HCT116 (cell line): ENCODE measurements around the gene MCRIP2. TPM values are rescaled to one million over a fixed set of nuclear protein-coding genes. Genes with fewer than 3 reads are reported as not detected.

ENCODE experiments used
- ATAC-seq: fragments of 200-7000 bp; cut with Tn5 transposase; 2 replicates; pipeline ENCODE4 v1.9.1; 2020; ENCODE audit warnings: mild to moderate bottlenecking, moderate library complexity
- BruUV-seq: library from RNA; stranded (reverse); fragments of 400-500 nt; replicated peaks from 2 replicates; lab custom pipeline; 2021; lab: Mats Ljungman, UMichigan
- CTCF ChIA-PET: fragments of 300-600 bp; sonication (Branson Sonifier 250); formaldehyde crosslinking; loops from one replicate; lab custom pipeline; 2021; ENCODE audit warnings: antibody characterized with exemption; lab: Charles Lee
- POLR2A ChIA-PET: fragments of 300-600, 350-600 bp; sonication (Branson Sonifier 250); formaldehyde crosslinking; loops from one replicate; lab custom pipeline; 2021; ENCODE audit warnings: antibody characterized with exemption; lab: Charles Lee
- RAD21 ChIA-PET, 2 experiments: fragments of 300-600 bp; sonication (Branson Sonifier 250); formaldehyde crosslinking; loops; one replicate each; lab custom pipeline; 2023; ENCODE audit warnings: low total read pairs in 2 of 2; ENCODE audit not compliant: uncharacterized antibody in 2 of 2, unreplicated experiment in 2 of 2, low non-redundant PET in 1 of 2; lab: Charles Lee
- DNase-seq: peaks from one replicate; pipeline ENCODE4 v3.0.0-alpha.2; 2010; ENCODE audit warnings: low read depth, low spot score
- H2AFZ ChIP-seq: fragments of 200-600 bp; shearing (Covaris generic), sonication (generic); 2 replicates; pipeline ENCODE4 v1.6.1; 2017; ENCODE audit warnings: low read depth, mixed run types, mixed read lengths, antibody characterized with exemption, low read length; ENCODE audit not compliant: poor library complexity, severe bottlenecking
- H3K27ac ChIP-seq: 2 replicates; pipeline ENCODE4 v1.5.1; 2012; ENCODE audit warnings: low read depth, low read length
- H3K27me3 ChIP-seq: fragments of 200-600 bp; sonication (generic); 2 replicates; pipeline ENCODE4 v1.6.1; 2016; ENCODE audit warnings: mixed run types, low read length, mixed read lengths; ENCODE audit not compliant: insufficient read depth
- H3K36me3 ChIP-seq, 2 experiments: fragments of 200-500 bp in 1 of 2; fragments of 200-600 bp in 1 of 2; sonication (Bioruptor generic) in 1 of 2; sonication (generic) in 1 of 2; 2 replicates each; pipeline versions ENCODE4 v1.5.1 to v1.6.1; 2014 to 2016; ENCODE audit warnings: low read length in 2 of 2, inconsistent platforms in 1 of 2, mixed read lengths in 1 of 2, mixed run types in 1 of 2; ENCODE audit not compliant: insufficient read depth in 2 of 2, control insufficient read depth in 1 of 2
- H3K4me1 ChIP-seq, 2 experiments: fragments of 200-600 bp in 1 of 2; sonication (generic) in 1 of 2; 2 replicates each; pipeline versions ENCODE4 v1.5.1 to v1.6.1; 2012 to 2017; ENCODE audit warnings: low read length in 2 of 2, inconsistent platforms in 1 of 2, mild to moderate bottlenecking in 1 of 2, mixed read lengths in 1 of 2, mixed run types in 1 of 2, moderate library complexity in 1 of 2; ENCODE audit not compliant: insufficient read depth in 2 of 2, control insufficient read depth in 1 of 2
- H3K4me2 ChIP-seq: fragments of 200-600 bp; sonication (generic); 2 replicates; pipeline ENCODE4 v1.6.1; 2017; ENCODE audit warnings: mixed run types, low read length, mixed read lengths
- H3K4me3 ChIP-seq, 2 experiments: fragments of 200-600 bp in 1 of 2; sonication (generic) in 1 of 2; replicated peaks in 1 of 2; 2 replicates each; pipeline ENCODE4 v1.5.1; 2011 to 2016; ENCODE audit warnings: low read length in 2 of 2, control low read depth in 1 of 2, low read depth in 1 of 2, mild to moderate bottlenecking in 1 of 2, mixed read lengths in 1 of 2, mixed run types in 1 of 2
- H3K79me2 ChIP-seq: fragments of 200-600 bp; sonication (generic); 2 replicates; pipeline ENCODE4 v1.6.1; 2017; ENCODE audit warnings: mild to moderate bottlenecking, mixed run types, low read length, moderate library complexity, mixed read lengths; ENCODE audit not compliant: insufficient read depth
- H3K9ac ChIP-seq: fragments of 200-600 bp; sonication (generic); 2 replicates; pipeline ENCODE4 v1.6.1; 2016; ENCODE audit warnings: low read length, mixed read lengths
- H3K9me2 ChIP-seq: fragments of 200-600 bp; sonication (generic), shearing (Covaris generic); 2 replicates; pipeline ENCODE4 v1.6.1; 2017; ENCODE audit warnings: mixed run types, mild to moderate bottlenecking, moderate library complexity; ENCODE audit not compliant: insufficient read depth
- H3K9me3 ChIP-seq, 2 experiments: fragments of 200-500 bp in 1 of 2; fragments of 200-600 bp in 1 of 2; sonication (Bioruptor generic) in 1 of 2; sonication (generic) in 1 of 2; 2 replicates each; pipeline ENCODE4 v1.6.1; 2014 to 2017; ENCODE audit warnings: low read length in 2 of 2, mixed read lengths in 2 of 2, inconsistent platforms in 1 of 2, low read depth in 1 of 2, mild to moderate bottlenecking in 1 of 2, mixed run types in 1 of 2, moderate library complexity in 1 of 2; ENCODE audit not compliant: control insufficient read depth in 1 of 2, insufficient read depth in 1 of 2
- H4K20me1 ChIP-seq: fragments of 200-600 bp; sonication (generic), shearing (Covaris generic); 2 replicates; pipeline ENCODE4 v1.6.1; 2017; ENCODE audit warnings: mixed run types, mild to moderate bottlenecking, moderate library complexity; ENCODE audit not compliant: insufficient read depth
- CBX3 ChIP-seq: IDR thresholded peaks from 2 replicates; pipeline ENCODE4 v1.6.1; 2012; ENCODE audit warnings: low read depth
- CEBPB ChIP-seq: IDR thresholded peaks from 2 replicates; pipeline ENCODE4 v1.6.1; 2012; ENCODE audit warnings: low read depth
- ELF1 ChIP-seq: IDR thresholded peaks from 2 replicates; pipeline ENCODE4 v1.6.1; 2012; ENCODE audit warnings: low read depth, borderline replicate concordance
- FOSL1 ChIP-seq: IDR thresholded peaks from 2 replicates; pipeline ENCODE4 v1.6.1; 2012; ENCODE audit warnings: low read depth
- JUND ChIP-seq: IDR thresholded peaks from 2 replicates; pipeline ENCODE4 v1.6.1; 2012
- POLR2AphosphoS5 ChIP-seq: IDR thresholded peaks from 2 replicates; pipeline ENCODE4 v1.6.1; 2011; ENCODE audit warnings: mild to moderate bottlenecking, low read depth, low read length, moderate library complexity
- SIN3A ChIP-seq: IDR thresholded peaks from 2 replicates; pipeline ENCODE4 v1.6.1; 2012; ENCODE audit warnings: low read depth
- SRF ChIP-seq: IDR thresholded peaks from 2 replicates; pipeline ENCODE4 v1.6.1; 2012; ENCODE audit warnings: low read depth
- ZFX ChIP-seq: fragments of 450-650 bp; IDR thresholded peaks from 2 replicates; pipeline ENCODE4 v1.6.1; 2017
- ZNF274 ChIP-seq: fragments of 200-500 bp; sonication (Bioruptor generic); IDR thresholded peaks from 2 replicates; pipeline ENCODE4 v1.6.1; 2014; ENCODE audit warnings: mild to moderate bottlenecking, low read depth, low read length, inconsistent platforms
- intact Hi-C: fragments of 100-400 bp; cut with micrococcal nuclease; formaldehyde crosslinking; loops from 2 replicates; pipeline ENCODE4 v1.10.0; 2022
- total RNA-seq: library from RNA; stranded (reverse); gene quantifications from one replicate; pipeline ENCODE4 v1.2.1, GENCODE V29; 2021; ENCODE audit not compliant: unreplicated experiment
- TF ChIP-seq, protein P1 (sequence below): IDR thresholded peaks from 2 replicates; pipeline ENCODE4 v1.6.1; 2012
- TF ChIP-seq, protein P2 (sequence below), 3 experiments: fragments of 200-600 bp in 1 of 3; sonication (generic) in 1 of 3; IDR thresholded peaks in 2 of 3; conservative IDR thresholded peaks in 1 of 3; 2 replicates each; pipeline ENCODE4 v1.5.1; 2012 to 2017; ENCODE audit warnings: low read depth in 2 of 3, low read length in 2 of 3, antibody characterized with exemption in 1 of 3, borderline replicate concordance in 1 of 3, control low read depth in 1 of 3, mild to moderate bottlenecking in 1 of 3, mixed read lengths in 1 of 3, mixed run types in 1 of 3, moderate library complexity in 1 of 3; ENCODE audit not compliant: insufficient read depth in 1 of 3
- TF ChIP-seq, protein P3 (sequence below): IDR thresholded peaks from 2 replicates; pipeline ENCODE4 v1.6.1; 2011; ENCODE audit warnings: mild to moderate bottlenecking, low read length, moderate library complexity; ENCODE audit not compliant: insufficient replicate concordance; ENCODE audit errors: extremely low read depth
- TF ChIP-seq, protein P4 (sequence below): IDR thresholded peaks from 2 replicates; pipeline ENCODE4 v1.6.1; 2012; ENCODE audit warnings: low read depth

The MCRIP2 gene
- total RNA-seq, 1 experiment from 2014 or later, result 34.9 TPM

DNA sequence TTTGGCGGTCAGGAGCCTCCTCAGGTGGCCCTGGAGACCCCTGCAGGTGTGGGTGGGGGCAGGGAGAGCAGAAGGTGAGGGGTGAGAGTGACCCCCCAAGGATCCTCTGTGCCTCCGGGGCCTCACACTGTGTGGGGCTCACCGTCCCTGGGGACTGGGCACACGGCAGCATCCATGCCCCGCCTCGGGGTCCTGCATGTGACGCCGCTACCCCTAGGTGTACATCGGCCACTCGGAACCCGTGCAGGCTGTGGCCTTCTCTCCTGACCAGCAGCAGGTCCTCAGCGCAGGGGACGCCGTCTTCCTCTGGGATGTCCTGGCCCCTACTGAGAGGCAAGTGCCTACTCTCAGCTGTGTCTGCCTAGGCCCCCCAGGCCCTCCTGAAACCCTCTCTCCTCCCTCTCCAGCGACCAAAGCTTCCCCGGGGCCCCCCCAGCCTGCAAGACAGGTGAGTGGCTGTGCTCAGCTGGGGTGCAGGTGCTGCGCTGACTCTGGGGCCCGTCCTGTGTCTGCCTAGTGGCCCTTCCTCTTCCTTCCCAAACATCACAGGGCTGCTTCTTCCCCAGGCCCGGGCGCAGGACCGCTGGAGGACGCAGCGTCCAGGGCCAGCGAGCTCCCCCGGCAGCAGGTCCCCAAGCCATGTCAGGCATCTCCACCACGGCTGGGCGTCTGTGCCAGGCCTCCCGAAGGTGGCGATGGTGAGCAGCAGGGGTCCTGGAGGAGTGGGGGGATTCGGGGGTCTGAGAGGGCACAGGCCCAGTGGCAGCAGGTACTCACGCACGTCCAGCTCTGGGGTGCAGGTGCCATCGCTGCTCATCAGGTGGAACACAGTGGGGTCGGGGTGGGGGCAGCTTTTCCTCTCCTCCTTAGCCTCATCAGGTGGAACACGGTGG lies 17.3 kb downstream of the MCRIP2 start:
- no peaks in the 10 kb centered on the region for H4K20me1 ChIP-seq
- H3K9me3 ChIP-seq, result no peaks in the 10 kb centered on the region
- no peaks in the 10 kb centered on the region for H3K79me2 ChIP-seq
- no peaks in the 10 kb centered on the region for H3K27me3 ChIP-seq
- POLR2A ChIA-PET, result interaction anchor here (1.9 kb wide), 1 partner anchor 8 kb away, joined by 4 read pairs; no protein-coding TSS in a partner anchor
- H3K4me3 ChIP-seq, result no peak overlapping the region
- ATAC-seq (no peak), DNase-seq (no peak)
- no TSS peak for BruUV-seq
- H3K4me1 ChIP-seq, result peaks cover 3 to 9% of the 10 kb centered on the region in 2 experiments; a peak in 2 of 4 replicates
- no peak overlapping the region; the same call in 1 of the 2 replicates for H3K27ac ChIP-seq
- intact Hi-C loops, result no loop called here
- H2AFZ ChIP-seq, result no peak overlapping the region
- no peak overlapping the region for H3K4me2 ChIP-seq
- RAD21 ChIA-PET, result no interaction called here
- CTCF ChIA-PET, result interaction anchor here (2.6 kb wide), 1 partner anchor 10 kb away, joined by 13 read pairs; the partner anchor contains the start of gene WDR90
- TF ChIP-seq CBX3 (no peak), JUND (no peak), POLR2AphosphoS5 (no peak), SRF (no peak), ZFX (no peak), ZNF274 (no peak), ELF1 (no peak), SIN3A (no peak), CEBPB (no peak), FOSL1 (no peak)
- TF ChIP-seq, protein P1, sequence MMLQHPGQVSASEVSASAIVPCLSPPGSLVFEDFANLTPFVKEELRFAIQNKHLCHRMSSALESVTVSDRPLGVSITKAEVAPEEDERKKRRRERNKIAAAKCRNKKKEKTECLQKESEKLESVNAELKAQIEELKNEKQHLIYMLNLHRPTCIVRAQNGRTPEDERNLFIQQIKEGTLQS, result no peak
- TF ChIP-seq, protein P2, sequence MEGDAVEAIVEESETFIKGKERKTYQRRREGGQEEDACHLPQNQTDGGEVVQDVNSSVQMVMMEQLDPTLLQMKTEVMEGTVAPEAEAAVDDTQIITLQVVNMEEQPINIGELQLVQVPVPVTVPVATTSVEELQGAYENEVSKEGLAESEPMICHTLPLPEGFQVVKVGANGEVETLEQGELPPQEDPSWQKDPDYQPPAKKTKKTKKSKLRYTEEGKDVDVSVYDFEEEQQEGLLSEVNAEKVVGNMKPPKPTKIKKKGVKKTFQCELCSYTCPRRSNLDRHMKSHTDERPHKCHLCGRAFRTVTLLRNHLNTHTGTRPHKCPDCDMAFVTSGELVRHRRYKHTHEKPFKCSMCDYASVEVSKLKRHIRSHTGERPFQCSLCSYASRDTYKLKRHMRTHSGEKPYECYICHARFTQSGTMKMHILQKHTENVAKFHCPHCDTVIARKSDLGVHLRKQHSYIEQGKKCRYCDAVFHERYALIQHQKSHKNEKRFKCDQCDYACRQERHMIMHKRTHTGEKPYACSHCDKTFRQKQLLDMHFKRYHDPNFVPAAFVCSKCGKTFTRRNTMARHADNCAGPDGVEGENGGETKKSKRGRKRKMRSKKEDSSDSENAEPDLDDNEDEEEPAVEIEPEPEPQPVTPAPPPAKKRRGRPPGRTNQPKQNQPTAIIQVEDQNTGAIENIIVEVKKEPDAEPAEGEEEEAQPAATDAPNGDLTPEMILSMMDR (IDR thresholded peaks at IDR 0.05 in 2 of 3, conservative IDR thresholded peaks at IDR 0.05 in 1 of 3; ENCODE audit: borderline replicate concordance in 1 of 3, insufficient read depth in 1 of 3, low read depth in 2 of 3, low read length in 2 of 3), result no peak
- TF ChIP-seq, protein P3, sequence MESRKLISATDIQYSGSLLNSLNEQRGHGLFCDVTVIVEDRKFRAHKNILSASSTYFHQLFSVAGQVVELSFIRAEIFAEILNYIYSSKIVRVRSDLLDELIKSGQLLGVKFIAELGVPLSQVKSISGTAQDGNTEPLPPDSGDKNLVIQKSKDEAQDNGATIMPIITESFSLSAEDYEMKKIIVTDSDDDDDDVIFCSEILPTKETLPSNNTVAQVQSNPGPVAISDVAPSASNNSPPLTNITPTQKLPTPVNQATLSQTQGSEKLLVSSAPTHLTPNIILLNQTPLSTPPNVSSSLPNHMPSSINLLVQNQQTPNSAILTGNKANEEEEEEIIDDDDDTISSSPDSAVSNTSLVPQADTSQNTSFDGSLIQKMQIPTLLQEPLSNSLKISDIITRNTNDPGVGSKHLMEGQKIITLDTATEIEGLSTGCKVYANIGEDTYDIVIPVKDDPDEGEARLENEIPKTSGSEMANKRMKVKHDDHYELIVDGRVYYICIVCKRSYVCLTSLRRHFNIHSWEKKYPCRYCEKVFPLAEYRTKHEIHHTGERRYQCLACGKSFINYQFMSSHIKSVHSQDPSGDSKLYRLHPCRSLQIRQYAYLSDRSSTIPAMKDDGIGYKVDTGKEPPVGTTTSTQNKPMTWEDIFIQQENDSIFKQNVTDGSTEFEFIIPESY, result no peak
- TF ChIP-seq, protein P4, sequence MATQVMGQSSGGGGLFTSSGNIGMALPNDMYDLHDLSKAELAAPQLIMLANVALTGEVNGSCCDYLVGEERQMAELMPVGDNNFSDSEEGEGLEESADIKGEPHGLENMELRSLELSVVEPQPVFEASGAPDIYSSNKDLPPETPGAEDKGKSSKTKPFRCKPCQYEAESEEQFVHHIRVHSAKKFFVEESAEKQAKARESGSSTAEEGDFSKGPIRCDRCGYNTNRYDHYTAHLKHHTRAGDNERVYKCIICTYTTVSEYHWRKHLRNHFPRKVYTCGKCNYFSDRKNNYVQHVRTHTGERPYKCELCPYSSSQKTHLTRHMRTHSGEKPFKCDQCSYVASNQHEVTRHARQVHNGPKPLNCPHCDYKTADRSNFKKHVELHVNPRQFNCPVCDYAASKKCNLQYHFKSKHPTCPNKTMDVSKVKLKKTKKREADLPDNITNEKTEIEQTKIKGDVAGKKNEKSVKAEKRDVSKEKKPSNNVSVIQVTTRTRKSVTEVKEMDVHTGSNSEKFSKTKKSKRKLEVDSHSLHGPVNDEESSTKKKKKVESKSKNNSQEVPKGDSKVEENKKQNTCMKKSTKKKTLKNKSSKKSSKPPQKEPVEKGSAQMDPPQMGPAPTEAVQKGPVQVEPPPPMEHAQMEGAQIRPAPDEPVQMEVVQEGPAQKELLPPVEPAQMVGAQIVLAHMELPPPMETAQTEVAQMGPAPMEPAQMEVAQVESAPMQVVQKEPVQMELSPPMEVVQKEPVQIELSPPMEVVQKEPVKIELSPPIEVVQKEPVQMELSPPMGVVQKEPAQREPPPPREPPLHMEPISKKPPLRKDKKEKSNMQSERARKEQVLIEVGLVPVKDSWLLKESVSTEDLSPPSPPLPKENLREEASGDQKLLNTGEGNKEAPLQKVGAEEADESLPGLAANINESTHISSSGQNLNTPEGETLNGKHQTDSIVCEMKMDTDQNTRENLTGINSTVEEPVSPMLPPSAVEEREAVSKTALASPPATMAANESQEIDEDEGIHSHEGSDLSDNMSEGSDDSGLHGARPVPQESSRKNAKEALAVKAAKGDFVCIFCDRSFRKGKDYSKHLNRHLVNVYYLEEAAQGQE, result no peak
- TF ChIP-seq, all 23 proteins: peak for 0
- Histone ChIP-seq H3K9me2 (no peaks in the 10 kb centered on the region), H3K9ac (no peak overlapping the region), H3K36me3 (no peaks in the 10 kb centered on the region)
